GM12864 (cell line): ENCODE measurements around the gene LCN15.
"Not testable (repeated sequence)": the region's sequence is repeated elsewhere in the genome, so short reads cannot be mapped to it uniquely, and the experiment has no call there.

Experiments
- DNase-seq: peaks from one replicate; pipeline ENCODE4 v3.0.0-alpha.2; 2011; ENCODE audit warnings: low read depth
- H3K4me3 ChIP-seq: 2 replicates; pipeline ENCODE4 v1.5.1; 2011; ENCODE audit warnings: mild to moderate bottlenecking, low read depth, low read length, control low read depth
- TF ChIP-seq, protein P1 (sequence below): IDR thresholded peaks from 2 replicates; pipeline ENCODE4 v1.5.1; 2011; ENCODE audit warnings: low read depth, mild to moderate bottlenecking, moderate library complexity, low read length, control low read depth, inconsistent platforms; ENCODE audit errors: missing control alignments

Gene LCN15

DNA sequence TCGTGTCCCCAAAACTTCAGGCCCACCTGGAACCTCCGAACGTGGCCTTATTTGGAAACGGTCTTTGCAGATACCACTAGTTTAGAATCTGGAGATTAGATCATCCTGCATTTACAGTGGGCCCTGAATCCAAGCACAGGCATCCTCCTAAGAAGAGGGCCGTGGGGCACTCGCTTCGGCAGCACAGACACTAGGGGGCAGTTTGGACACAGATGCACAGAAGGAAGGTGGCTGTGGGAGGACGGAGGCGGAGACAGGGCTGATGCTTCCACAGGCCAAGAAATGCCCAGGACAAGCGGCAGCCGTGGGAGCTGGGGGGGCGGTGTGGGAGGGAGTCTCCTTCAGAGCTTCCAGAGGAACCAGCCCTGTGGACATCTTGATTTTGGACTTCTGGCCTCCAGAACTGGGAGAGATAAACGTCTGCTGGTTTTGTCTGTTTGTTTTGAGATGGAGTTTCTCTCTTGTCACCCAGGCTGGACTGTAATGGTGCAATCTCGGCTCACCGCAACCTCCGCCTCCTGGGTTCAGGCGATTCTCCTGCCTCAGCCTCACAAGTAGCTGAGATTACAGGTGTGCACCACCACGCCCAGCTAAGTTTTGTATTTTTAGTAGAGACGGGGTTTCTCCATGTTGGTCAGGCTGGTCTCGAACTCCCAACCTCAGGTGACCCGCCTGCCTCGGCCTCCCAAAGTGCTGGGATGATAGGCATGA lies 3.3 kb downstream of the LCN15 start:
- not testable (repeated sequence) for H3K4me3 ChIP-seq, DNase-seq
- TF ChIP-seq, protein P1, sequence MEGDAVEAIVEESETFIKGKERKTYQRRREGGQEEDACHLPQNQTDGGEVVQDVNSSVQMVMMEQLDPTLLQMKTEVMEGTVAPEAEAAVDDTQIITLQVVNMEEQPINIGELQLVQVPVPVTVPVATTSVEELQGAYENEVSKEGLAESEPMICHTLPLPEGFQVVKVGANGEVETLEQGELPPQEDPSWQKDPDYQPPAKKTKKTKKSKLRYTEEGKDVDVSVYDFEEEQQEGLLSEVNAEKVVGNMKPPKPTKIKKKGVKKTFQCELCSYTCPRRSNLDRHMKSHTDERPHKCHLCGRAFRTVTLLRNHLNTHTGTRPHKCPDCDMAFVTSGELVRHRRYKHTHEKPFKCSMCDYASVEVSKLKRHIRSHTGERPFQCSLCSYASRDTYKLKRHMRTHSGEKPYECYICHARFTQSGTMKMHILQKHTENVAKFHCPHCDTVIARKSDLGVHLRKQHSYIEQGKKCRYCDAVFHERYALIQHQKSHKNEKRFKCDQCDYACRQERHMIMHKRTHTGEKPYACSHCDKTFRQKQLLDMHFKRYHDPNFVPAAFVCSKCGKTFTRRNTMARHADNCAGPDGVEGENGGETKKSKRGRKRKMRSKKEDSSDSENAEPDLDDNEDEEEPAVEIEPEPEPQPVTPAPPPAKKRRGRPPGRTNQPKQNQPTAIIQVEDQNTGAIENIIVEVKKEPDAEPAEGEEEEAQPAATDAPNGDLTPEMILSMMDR, result peak; percentile 62

DNA sequence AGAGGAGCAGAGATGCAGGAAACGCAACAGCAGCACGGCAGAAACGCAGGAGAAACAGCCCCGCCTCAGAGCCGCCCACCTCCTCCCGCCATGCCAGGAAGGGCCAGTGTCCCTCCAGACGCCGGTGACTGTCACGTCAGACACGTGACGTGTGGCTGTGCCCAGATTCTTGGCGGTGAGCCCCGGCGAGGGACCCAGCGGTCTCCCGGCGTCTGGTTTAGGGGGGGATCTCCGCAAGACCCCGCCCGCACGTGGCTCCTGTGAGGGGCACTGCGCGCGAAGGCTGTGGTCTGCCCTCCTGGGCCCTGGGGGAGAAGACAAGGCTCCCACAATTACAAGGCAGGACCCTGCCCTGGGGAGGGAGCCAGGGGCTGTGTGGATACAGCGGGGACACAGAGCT lies 3.9 kb downstream of the LCN15 start:
- no peak for DNase-seq
- H3K4me3 ChIP-seq, result no peak overlapping the region
- TF ChIP-seq, protein P1, result no peak

DNA sequence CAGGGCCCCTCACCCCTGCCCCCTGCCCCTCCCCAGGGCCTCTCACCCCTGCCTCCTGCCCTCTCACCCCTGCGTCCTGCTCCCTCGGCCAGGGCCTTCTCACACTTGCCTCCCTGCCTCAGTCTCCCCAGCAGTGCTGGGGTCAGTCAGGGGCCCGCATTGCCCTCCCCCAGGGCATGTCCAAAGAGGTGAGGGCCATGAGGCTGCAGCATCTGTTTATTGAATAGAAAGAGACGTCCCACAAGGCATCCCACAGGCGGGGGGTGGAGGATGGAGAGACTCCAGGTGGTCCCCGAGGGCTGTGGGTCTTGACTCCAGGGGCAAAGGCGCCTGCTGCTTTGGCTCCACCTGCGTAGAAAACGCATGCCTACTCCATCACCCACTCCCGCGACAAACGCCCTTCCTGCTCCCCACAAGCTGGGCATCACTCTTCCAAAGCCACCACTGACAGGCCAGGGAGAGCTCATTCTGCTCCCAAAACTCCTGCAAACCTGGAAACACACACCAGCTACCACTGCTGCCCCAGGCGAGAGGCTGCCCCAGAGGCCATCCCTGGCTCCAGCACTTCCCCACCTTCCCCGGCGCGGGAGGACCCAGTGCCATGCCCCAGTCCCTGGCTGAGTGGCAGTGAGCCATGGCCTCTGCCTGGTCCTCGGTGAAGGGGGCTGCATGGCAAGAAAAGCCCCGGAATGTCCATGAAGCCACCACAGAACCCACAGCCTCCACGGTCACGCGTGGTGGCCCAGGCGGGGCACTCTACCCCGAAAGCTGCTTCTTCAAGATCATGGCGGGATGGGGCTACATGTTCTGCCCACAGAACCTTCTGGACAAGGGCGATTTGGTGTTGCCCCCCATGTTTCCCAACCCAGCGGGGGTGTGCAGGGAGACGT lies 4.6 kb downstream of the LCN15 start:
- H3K4me3 ChIP-seq, result no peak overlapping the region
- TF ChIP-seq, protein P1, result no peak
- DNase-seq, result no peak

DNA sequence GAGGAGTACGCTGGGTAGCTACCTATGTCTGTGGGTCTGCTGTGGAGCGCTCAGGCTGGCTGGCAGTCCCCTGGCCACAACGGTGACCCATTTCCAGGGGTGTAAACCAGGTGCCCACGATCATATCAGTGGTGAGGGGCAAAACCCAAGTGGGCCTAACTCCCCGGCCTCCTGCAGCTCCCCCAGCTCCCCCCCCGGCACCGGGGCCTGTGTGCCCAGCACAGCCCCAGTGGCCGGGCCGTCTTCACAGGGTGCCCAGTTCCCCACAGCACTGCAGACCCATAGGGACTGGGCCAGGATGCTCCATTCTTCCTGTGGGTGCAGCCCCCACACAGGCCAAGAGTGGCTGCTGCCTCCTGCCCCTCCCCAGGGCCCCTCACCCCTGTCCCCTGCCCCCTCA lies 5.3 kb downstream of the LCN15 start:
- no peak overlapping the region for H3K4me3 ChIP-seq
- DNase-seq, result no peak
- TF ChIP-seq, protein P1, result no peak

DNA sequence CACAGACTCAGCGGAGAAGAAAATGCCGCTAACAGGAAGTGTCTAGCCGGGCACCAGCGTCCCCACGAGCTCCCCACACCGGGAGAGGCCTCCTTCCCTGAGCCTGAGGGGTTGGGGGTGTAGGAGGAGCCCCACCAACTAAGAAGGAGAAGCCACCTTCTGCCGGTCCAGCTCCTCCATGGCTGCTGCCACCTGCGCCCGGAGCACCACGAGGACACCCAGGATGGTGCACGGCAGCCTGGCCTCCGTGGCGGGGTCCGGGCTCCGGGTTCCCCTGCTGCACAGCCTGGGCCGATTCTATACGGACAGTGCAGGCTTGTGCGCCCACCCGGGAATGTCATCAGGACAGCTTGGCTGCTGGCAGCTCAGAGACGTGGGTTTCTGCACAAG lies 6.6 kb downstream of the LCN15 start:
- H3K4me3 ChIP-seq, result no peak overlapping the region
- TF ChIP-seq, protein P1, result no peak
- DNase-seq, result no peak

DNA sequence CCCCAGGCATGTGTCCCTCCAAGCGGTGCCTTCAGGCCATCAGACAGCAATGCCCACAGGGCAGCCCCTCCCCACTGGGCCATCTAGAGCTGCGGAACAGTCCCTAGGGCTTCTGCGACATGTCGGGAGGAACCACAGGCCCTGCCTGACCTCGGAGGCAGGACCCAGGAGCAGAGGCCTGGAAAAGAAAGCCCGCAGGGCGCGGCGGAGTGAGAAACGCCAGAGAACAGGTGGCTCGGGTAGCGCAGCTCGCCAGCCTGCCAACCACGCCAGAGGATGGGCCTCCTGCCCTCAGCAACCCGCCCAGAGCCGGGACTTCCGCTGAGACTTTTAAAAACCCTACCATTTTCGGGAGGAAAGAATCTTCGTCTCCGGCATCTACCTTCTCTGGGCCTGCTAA lies 7.0 kb downstream of the LCN15 start:
- DNase-seq, result no peak
- TF ChIP-seq, protein P1, result no peak
- no peak overlapping the region for H3K4me3 ChIP-seq
